Lower leg skin (tissue), 3 donors: ENCODE measurements around the gene PLPPR1.

Experiments used
- POLR2A ChIP-seq, 2 donors: fragments of 450-650 bp; IDR thresholded peaks; one replicate each; pipeline ENCODE4 v1.6.1; 2016 to 2017; ENCODE audit warnings: antibody characterized with exemption in 2 of 2, mild to moderate bottlenecking in 1 of 2, moderate library complexity in 1 of 2
- TF ChIP-seq, protein P1 (sequence below), 3 donors: fragments of 450-650 bp; IDR thresholded peaks; one replicate each; pipeline ENCODE4 v1.5.1; 2016; ENCODE audit warnings: antibody characterized with exemption in 3 of 3, mild to moderate bottlenecking in 3 of 3, moderate library complexity in 2 of 3

DNA sequence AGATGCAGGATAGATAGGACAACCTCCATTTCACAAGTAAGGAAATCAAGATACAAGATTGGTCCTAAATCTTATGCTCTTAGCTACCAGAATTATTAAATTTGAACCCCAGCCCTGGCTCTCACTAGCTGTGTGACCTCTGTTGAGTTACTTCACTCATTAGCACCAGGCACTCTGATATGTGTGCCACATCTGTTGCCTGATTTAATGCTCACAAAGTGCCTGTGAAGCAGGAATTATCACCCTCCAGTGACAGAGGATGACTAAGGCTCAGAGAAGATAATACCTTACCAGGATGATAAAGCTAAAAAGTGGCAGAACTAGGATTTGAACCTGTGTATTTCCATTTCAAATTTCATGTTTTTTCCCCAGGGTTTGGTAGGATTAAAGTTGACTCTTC is 110.0 kb downstream of the PLPPR1 start:
- no peak for TF ChIP-seq POLR2A (IDR thresholded peaks at IDR 0.05)
- TF ChIP-seq, protein P1, sequence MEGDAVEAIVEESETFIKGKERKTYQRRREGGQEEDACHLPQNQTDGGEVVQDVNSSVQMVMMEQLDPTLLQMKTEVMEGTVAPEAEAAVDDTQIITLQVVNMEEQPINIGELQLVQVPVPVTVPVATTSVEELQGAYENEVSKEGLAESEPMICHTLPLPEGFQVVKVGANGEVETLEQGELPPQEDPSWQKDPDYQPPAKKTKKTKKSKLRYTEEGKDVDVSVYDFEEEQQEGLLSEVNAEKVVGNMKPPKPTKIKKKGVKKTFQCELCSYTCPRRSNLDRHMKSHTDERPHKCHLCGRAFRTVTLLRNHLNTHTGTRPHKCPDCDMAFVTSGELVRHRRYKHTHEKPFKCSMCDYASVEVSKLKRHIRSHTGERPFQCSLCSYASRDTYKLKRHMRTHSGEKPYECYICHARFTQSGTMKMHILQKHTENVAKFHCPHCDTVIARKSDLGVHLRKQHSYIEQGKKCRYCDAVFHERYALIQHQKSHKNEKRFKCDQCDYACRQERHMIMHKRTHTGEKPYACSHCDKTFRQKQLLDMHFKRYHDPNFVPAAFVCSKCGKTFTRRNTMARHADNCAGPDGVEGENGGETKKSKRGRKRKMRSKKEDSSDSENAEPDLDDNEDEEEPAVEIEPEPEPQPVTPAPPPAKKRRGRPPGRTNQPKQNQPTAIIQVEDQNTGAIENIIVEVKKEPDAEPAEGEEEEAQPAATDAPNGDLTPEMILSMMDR (IDR thresholded peaks at IDR 0.05) = no peak
